Measurements from ENCODE around the gene PDXK. TPM values are rescaled to one million over a fixed set of nuclear protein-coding genes. Genes with fewer than 3 reads are reported as not detected.

Gene PDXK
- total and polyA plus RNA-seq, 3 experiments from 2014 or later: 38.3 to 96.7 (median 96.3) TPM

- no peaks in the 10 kb centered on the region for H3K36me3 ChIP-seq (ENCODE audit: insufficient read depth, low read length)
- Mint-ChIP-seq H3K27ac (peak overlapping the region in 7 of 8 donors; percentile 46 to 90 (median 83)), H3K4me1 (peaks cover 26 to 47% (median 34%) of the 10 kb centered on the region in 3 donors), H3K9me3 (no peaks in the 10 kb centered on the region), H3K27me3 (no peaks in the 10 kb centered on the region), H3K4me3 (peak overlapping the region; percentile 87 to 97 (median 92)), H3K36me3 (peaks cover 1 to 36% (median 8%) of the 10 kb centered on the region in 3 donors)
- H3K4me3 ChIP-seq (ENCODE audit: low read length): peak overlapping the region; percentile 91
- CTCF ChIA-PET: no interaction called here
- peak overlapping the region; percentile 72 for H3K27ac ChIP-seq (ENCODE audit: low read depth, low read length)
- DNase-seq: no peak
- peaks cover 27% of the 10 kb centered on the region for H3K4me1 ChIP-seq (ENCODE audit: insufficient read depth, low read length)
- POLR2A ChIA-PET: interaction anchor here (0.8 kb wide), 1 partner anchor 1304 kb away, joined by 3 read pairs; no protein-coding TSS in a partner anchor
- no peaks in the 10 kb centered on the region for H3K9me3 ChIP-seq (ENCODE audit: low read length)
- no peaks in the 10 kb centered on the region for H3K27me3 ChIP-seq (ENCODE audit: insufficient read depth, low read length, poor library complexity, severe bottlenecking)
Measured at GRCh38 chr21:43775190-43775589, 56.3 kb downstream of the PDXK start.

- no peaks in the 10 kb centered on the region for H3K27me3 ChIP-seq (ENCODE audit: insufficient read depth, low read length, poor library complexity, severe bottlenecking)
- ChIA-PET CTCF (no interaction called here), POLR2A (no interaction called here)
- peak; percentile 75 to 89 (median 82) for DNase-seq
- Mint-ChIP-seq H3K27ac (peak within 1 kb of the TSS; percentile 46 to 90 (median 84)), H3K9me3 (no peaks in the 10 kb centered on the region), H3K4me1 (peaks cover 26 to 47% (median 34%) of the 10 kb centered on the region in 3 donors), H3K27me3 (no peaks in the 10 kb centered on the region), H3K4me3 (peak within 1 kb of the TSS; percentile 87 to 97 (median 92)), H3K36me3 (peaks cover 1 to 36% (median 8%) of the 10 kb centered on the region in 3 donors)
- peak within 1 kb of the TSS; percentile 91 for H3K4me3 ChIP-seq (ENCODE audit: low read length)
- no peaks in the 10 kb centered on the region for H3K36me3 ChIP-seq (ENCODE audit: insufficient read depth, low read length)
- H3K4me1 ChIP-seq (ENCODE audit: insufficient read depth, low read length): peaks cover 27% of the 10 kb centered on the region
- H3K9me3 ChIP-seq (ENCODE audit: low read length): no peaks in the 10 kb centered on the region
- peak within 1 kb of the TSS; percentile 72 for H3K27ac ChIP-seq (ENCODE audit: low read depth, low read length)
Measured at GRCh38 chr21:43775795-43776430, 57.0 kb downstream of the PDXK start, which contains the start of gene CSTB. Gene CSTB, minus strand, starts transcription at chr21:43776308. Its CDS starts 39 bp downstream, at chr21:43776269.

GRCh38 chr21:43777953-43778352 lies 59.0 kb downstream of the PDXK start:
- Histone ChIP-seq H3K36me3 (ENCODE audit: insufficient read depth, low read length) (no peaks in the 10 kb centered on the region), H3K4me3 (ENCODE audit: low read length) (no peak overlapping the region), H3K27ac (ENCODE audit: low read depth, low read length) (peak overlapping the region; percentile 29), H3K4me1 (ENCODE audit: insufficient read depth, low read length) (peaks cover 27% of the 10 kb centered on the region), H3K27me3 (ENCODE audit: insufficient read depth, low read length, poor library complexity, severe bottlenecking) (no peaks in the 10 kb centered on the region), H3K9me3 (ENCODE audit: low read length) (no peaks in the 10 kb centered on the region)
- Mint-ChIP-seq H3K4me1 (peaks cover 26 to 47% (median 33%) of the 10 kb centered on the region in 3 donors), H3K4me3 (peak overlapping the region; percentile 52 to 85 (median 82)), H3K27me3 (no peaks in the 10 kb centered on the region), H3K36me3 (peaks cover 1 to 26% (median 3%) of the 10 kb centered on the region in 3 donors), H3K27ac (peak overlapping the region in 4 of 8 donors; percentile 58 to 88 (median 73)), H3K9me3 (no peaks in the 10 kb centered on the region)
- ChIA-PET CTCF (no interaction called here), POLR2A (no interaction called here)
- DNase-seq: no peak

- CTCF ChIA-PET: interaction anchor here (1.8 kb wide), 1 partner anchor 10 kb away, joined by 6 read pairs; the partner anchor contains the start of gene RRP1
- Mint-ChIP-seq H3K9me3 (no peaks in the 10 kb centered on the region), H3K27me3 (peaks cover 0 to 1% of the 10 kb centered on the region in 2 donors), H3K27ac (peak overlapping the region; percentile 21 to 88 (median 74)), H3K36me3 (peaks cover 0 to 19% (median 0%) of the 10 kb centered on the region in 3 donors), H3K4me3 (peak overlapping the region; percentile 52 to 82 (median 58)), H3K4me1 (peaks cover 26 to 39% (median 28%) of the 10 kb centered on the region in 3 donors)
- no peak overlapping the region for H3K4me3 ChIP-seq (ENCODE audit: low read length)
- no peaks in the 10 kb centered on the region for H3K27me3 ChIP-seq (ENCODE audit: insufficient read depth, low read length, poor library complexity, severe bottlenecking)
- H3K36me3 ChIP-seq (ENCODE audit: insufficient read depth, low read length): no peaks in the 10 kb centered on the region
- H3K4me1 ChIP-seq (ENCODE audit: insufficient read depth, low read length): peaks cover 27% of the 10 kb centered on the region
- no peak for DNase-seq
- H3K27ac ChIP-seq (ENCODE audit: low read depth, low read length): peak overlapping the region; percentile 29
- POLR2A ChIA-PET: no interaction called here
- H3K9me3 ChIP-seq (ENCODE audit: low read length): no peaks in the 10 kb centered on the region
Measured at GRCh38 chr21:43778469-43779335, 59.8 kb downstream of the PDXK start.

- no peaks in the 10 kb centered on the region for H3K9me3 Mint-ChIP-seq
- H3K4me1 Mint-ChIP-seq: peaks cover 21 to 30% (median 22%) of the 10 kb centered on the region in 3 donors
- no peak for DNase-seq
- H3K27ac ChIP-seq (ENCODE audit: low read depth, low read length): no peak overlapping the region
- H3K4me3 ChIP-seq (ENCODE audit: low read length): no peak overlapping the region
- H3K36me3 ChIP-seq (ENCODE audit: insufficient read depth, low read length): no peaks in the 10 kb centered on the region
- H3K36me3 Mint-ChIP-seq: peaks cover 0 to 9% (median 0%) of the 10 kb centered on the region in 3 donors
- peaks cover 23% of the 10 kb centered on the region for H3K4me1 ChIP-seq (ENCODE audit: insufficient read depth, low read length)
- ChIA-PET POLR2A (no interaction called here), CTCF (interaction anchor here (1.8 kb wide), 1 partner anchor 9 kb away, joined by 6 read pairs; the partner anchor contains the start of gene RRP1)
- peak overlapping the region in 2 of 8 donors; percentile 75 to 86 for H3K27ac Mint-ChIP-seq
- peak overlapping the region in 2 of 7 donors; percentile 61 to 71 for H3K4me3 Mint-ChIP-seq
- no peaks in the 10 kb centered on the region for H3K9me3 ChIP-seq (ENCODE audit: low read length)
- H3K27me3 ChIP-seq (ENCODE audit: insufficient read depth, low read length, poor library complexity, severe bottlenecking): no peaks in the 10 kb centered on the region
- H3K27me3 Mint-ChIP-seq: peaks cover 0 to 2% of the 10 kb centered on the region in 2 donors
Measured at GRCh38 chr21:43779660-43780059, 60.7 kb downstream of the PDXK start.

GRCh38 chr21:43781846-43782245 lies 62.9 kb downstream of the PDXK start:
- Histone ChIP-seq H3K36me3 (ENCODE audit: insufficient read depth, low read length) (no peaks in the 10 kb centered on the region), H3K9me3 (ENCODE audit: low read length) (no peaks in the 10 kb centered on the region), H3K4me1 (ENCODE audit: insufficient read depth, low read length) (peaks cover 15% of the 10 kb centered on the region), H3K27me3 (ENCODE audit: insufficient read depth, low read length, poor library complexity, severe bottlenecking) (no peaks in the 10 kb centered on the region), H3K27ac (ENCODE audit: low read depth, low read length) (no peak overlapping the region), H3K4me3 (ENCODE audit: low read length) (no peak overlapping the region)
- no peak for DNase-seq
- POLR2A ChIA-PET: no interaction called here
- no peak overlapping the region for H3K27ac Mint-ChIP-seq
- H3K4me3 Mint-ChIP-seq: peak overlapping the region in 1 of 7 donors; percentile 50
- H3K4me1 Mint-ChIP-seq: peaks cover 12 to 18% (median 12%) of the 10 kb centered on the region in 3 donors
- CTCF ChIA-PET: no interaction called here
- no peaks in the 10 kb centered on the region for H3K9me3 Mint-ChIP-seq
- peaks cover 0 to 2% of the 10 kb centered on the region in 2 donors for H3K27me3 Mint-ChIP-seq
- H3K36me3 Mint-ChIP-seq: no peaks in the 10 kb centered on the region

- H3K27me3 ChIP-seq (ENCODE audit: insufficient read depth, low read length, poor library complexity, severe bottlenecking): no peaks in the 10 kb centered on the region
- H3K4me3 ChIP-seq (ENCODE audit: low read length): no peak overlapping the region
- peaks cover 15% of the 10 kb centered on the region for H3K4me1 ChIP-seq (ENCODE audit: insufficient read depth, low read length)
- Mint-ChIP-seq H3K36me3 (no peaks in the 10 kb centered on the region), H3K27ac (peak overlapping the region in 1 of 8 donors; percentile 31), H3K4me3 (peak overlapping the region in 1 of 7 donors; percentile 75), H3K9me3 (no peaks in the 10 kb centered on the region), H3K27me3 (peaks cover 0 to 2% of the 10 kb centered on the region in 2 donors), H3K4me1 (peaks cover 12 to 16% (median 12%) of the 10 kb centered on the region in 3 donors)
- no peak for DNase-seq
- no peaks in the 10 kb centered on the region for H3K9me3 ChIP-seq (ENCODE audit: low read length)
- CTCF ChIA-PET: no interaction called here
- no peaks in the 10 kb centered on the region for H3K36me3 ChIP-seq (ENCODE audit: insufficient read depth, low read length)
- POLR2A ChIA-PET: no interaction called here
- H3K27ac ChIP-seq (ENCODE audit: low read depth, low read length): no peak overlapping the region
Measured at GRCh38 chr21:43782431-43783097, 63.6 kb downstream of the PDXK start.

Measured in CD8-positive, alpha-beta memory T cell (primary cell).